ENCODE measurements around the gene ZFR2. TPM values are rescaled to one million over a fixed set of nuclear protein-coding genes. Genes with fewer than 3 reads are reported as not detected.

Gene ZFR2
- under 1 TPM; 0.14 to 0.40 TPM for total RNA-seq

GRCh38 chr19:3868770-3869456, at the start of gene ZFR2:
Gene ZFR2 (minus strand): TSS chr19:3869038. CDS start chr19:3869017, 21 bp downstream.

DNA sequence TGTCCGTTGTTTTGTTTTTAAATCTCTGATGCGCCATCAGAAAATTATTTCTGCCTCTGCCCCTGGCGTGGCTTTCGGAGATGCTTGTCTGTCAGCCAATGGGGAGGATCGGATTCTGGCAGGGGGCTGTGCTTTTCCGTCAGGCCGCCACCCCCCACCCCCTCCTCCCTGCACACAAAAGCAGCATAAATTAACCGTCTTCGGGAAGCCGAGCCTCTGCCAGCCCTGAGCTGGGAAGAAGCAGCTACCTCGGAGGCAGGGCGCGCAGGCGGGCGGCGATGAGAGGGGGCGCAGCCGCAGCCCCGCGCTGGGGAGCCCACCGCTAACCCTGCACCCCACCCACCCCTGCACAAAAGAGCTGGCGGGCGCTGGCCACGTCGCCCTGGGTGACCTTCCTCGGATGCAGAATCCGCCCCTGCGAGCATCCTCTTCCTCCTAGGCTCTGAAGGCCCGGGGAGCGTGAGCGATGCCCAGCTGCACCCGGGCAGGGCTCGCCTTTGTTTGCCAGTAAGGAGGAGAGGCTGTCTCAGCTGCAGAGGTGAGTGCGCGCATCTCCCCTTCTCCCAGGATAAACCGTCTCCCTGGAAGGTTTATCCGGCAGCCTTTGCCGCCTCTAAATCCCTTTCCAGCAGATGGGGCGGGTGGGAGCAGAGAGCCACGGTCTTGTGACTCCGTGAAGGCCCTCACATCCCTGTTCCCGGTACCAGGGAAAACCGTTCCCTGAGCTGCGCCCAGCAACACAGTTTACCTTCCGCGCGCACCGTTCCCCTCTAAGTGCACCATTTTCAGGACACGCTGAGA, 11.8 kb upstream of the ZFR2 start, which contains the start of gene ATCAY:
TSS of gene ATCAY (plus strand) at position 215 of the 801 bp plus-strand sequence. CDS start 5,083 bp downstream, outside the sequence.

DNA sequence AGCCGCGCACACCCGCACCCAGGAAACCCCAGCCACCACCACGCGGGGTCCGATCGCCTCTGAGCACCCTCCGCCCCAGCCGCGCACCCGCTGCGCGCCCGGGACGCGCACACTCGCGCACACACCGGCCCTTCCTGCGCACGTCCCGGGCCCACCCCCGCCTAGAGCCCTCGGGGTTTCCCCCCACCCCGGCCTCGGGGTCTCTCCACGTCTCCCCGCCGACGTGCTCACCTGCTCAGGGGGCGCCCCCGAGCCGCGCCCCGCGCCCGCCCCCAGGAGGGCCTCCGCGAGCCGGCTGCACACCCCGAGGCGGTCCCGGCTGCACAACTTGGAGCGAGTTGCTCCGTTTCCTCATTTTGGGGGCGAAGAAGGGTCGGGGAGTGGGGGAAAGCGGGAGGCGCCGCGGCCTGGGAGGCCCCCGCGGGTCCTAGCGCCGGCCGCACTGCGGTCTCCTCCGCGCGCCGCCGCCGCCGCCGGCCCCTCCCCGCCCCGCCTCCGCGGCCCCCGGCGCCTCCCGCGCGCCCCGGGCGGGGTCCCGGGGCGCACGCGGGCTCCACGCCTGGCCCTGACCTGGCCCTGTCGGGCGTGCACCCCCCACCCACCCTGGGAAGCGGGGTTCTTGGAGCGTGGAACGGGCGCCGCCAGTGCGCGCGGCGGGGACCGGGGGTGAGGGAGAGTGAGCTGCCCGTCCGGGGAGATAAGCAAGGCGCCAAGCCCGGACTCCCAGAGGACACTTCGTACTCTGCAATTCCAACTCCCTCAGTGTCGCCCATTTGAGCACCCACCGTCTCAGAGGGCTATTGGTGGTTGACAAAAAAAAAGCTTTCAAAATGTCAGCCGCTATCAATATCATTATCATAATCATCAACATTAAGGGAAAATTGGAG, 82.7 kb downstream of the ZFR2 start, which contains the start of gene MATK:
TSS of gene MATK (minus strand) at position 444 of the 887 bp plus-strand sequence. CDS start 1,246 bp downstream, outside the sequence.

DNA sequence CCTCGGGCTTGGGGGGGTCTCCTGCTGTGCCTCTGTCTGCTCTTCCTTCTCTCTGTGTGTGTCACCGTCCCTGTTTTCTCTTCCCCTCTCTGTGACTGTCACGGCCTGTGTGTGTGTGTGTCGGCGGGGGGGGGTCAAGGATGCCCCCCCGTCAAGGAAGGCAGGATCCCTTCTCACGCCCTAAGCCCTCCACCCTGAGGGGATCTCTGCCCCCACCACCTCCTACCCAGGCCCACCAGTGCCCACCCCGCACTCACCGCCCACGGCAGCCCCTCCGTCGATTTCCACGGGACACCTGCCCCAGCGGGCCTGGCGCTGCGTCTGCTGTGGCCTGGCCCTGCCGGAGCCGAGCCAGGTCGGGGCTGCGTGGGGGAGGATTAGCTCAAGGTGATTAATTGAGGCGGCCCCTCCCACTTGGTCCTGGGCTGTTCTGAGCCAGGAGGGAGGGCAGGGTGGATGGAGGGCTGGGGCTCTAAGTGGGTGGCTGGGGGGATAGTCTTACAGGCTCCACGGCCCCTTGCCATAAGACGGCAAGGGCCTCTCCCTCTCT, 96.9 kb downstream of the ZFR2 start, which contains the start of gene RAX2:
TSS of gene RAX2 (minus strand) at position 323 of the 550 bp plus-strand sequence. CDS start 486 bp downstream, outside the sequence.

GRCh38 chr19:3762501-3763459, 106.1 kb downstream of the ZFR2 start, which contains the start of gene MRPL54:
Gene MRPL54 (plus strand): TSS chr19:3762682. CDS start chr19:3762701, 19 bp downstream.

GRCh38 chr19:3761382-3762129, 107.3 kb downstream of the ZFR2 start, which contains the start of gene APBA3:
Gene APBA3 (minus strand): TSS chr19:3761692. CDS start chr19:3760264, 1,428 bp downstream.

Other genes with a start within 250 kb of the ZFR2 start
- 10 to 100 TPM; 29.1 to 30.9 TPM for gene CACTIN, start 242.2 kb downstream of the ZFR2 start, total RNA-seq
- 10 to 100 TPM; 19.9 to 22.1 TPM for gene PIP5K1C, start 168.6 kb downstream of the ZFR2 start, total RNA-seq
- 1 to 10 TPM; 4.1 to 6.0 TPM for gene TJP3, start 160.7 kb downstream of the ZFR2 start, total RNA-seq
- 10 to 100 TPM; 53.7 to 54.5 TPM for gene APBA3, start 107.3 kb downstream of the ZFR2 start, total RNA-seq
- gene MRPL54, start 106.4 kb downstream of the ZFR2 start, total RNA-seq, result 10 to 100 TPM; 83.6 to 84.8 TPM
- gene RAX2, start 96.8 kb downstream of the ZFR2 start, total RNA-seq, result not detected
- 10 to 100 TPM; 35.8 to 38.8 TPM for gene MATK, start 82.7 kb downstream of the ZFR2 start, total RNA-seq
- not detected for gene ATCAY, start 11.6 kb upstream of the ZFR2 start, total RNA-seq
- gene NMRK2, start 64.0 kb upstream of the ZFR2 start, total RNA-seq, result not detected
- gene DAPK3, start 102.1 kb upstream of the ZFR2 start, total RNA-seq, result 10 to 100 TPM; 37.1 to 37.9 TPM
- gene EEF2, start 116.4 kb upstream of the ZFR2 start, total RNA-seq, result 1,000 to 10,000 TPM; 2,716 to 2,731 TPM
- 10 to 100 TPM; 28.1 to 28.5 TPM for gene PIAS4, start 138.7 kb upstream of the ZFR2 start, total RNA-seq
- gene ZBTB7A, start 197.9 kb upstream of the ZFR2 start, total RNA-seq, result 10 to 100 TPM; 45.7 to 47.2 TPM